GM19023 (cell line): ENCODE data around the gene F11.
"Not testable (repeated sequence)": the region's sequence is repeated elsewhere in the genome, so short reads cannot be mapped to it uniquely, and the experiment has no call there.

Experiments
- ATAC-seq: cut with Tn5 transposase; IDR thresholded peaks from one replicate; pipeline ENCODE4 v1.9.1; 2021; ENCODE audit warnings: mild to moderate bottlenecking, moderate library complexity; ENCODE audit not compliant: unreplicated experiment

F11 gene

GRCh38 chr4:186297013-186297645 lies 31.1 kb downstream of the F11 start:
- ATAC-seq: no peak

GRCh38 chr4:186298031-186298647 lies 32.1 kb downstream of the F11 start:
- ATAC-seq: no peak

- ATAC-seq: no peak
Measured at GRCh38 chr4:186299291-186299690, 33.3 kb downstream of the F11 start.

- no peak for ATAC-seq
Measured at GRCh38 chr4:186300659-186301390, 34.8 kb downstream of the F11 start.

- ATAC-seq: no peak
Measured at GRCh38 chr4:186304216-186304615, 38.2 kb downstream of the F11 start.

- ATAC-seq: no peak
Measured at GRCh38 chr4:186304866-186305505, 39.0 kb downstream of the F11 start.

- no peak for ATAC-seq
Measured at GRCh38 chr4:186307497-186307896, 41.5 kb downstream of the F11 start.

- ATAC-seq: no peak
Measured at GRCh38 chr4:186307916-186308315, 41.9 kb downstream of the F11 start.

- no peak for ATAC-seq
Measured at GRCh38 chr4:186318481-186318880, 52.5 kb downstream of the F11 start.

GRCh38 chr4:186324660-186325059 lies 58.7 kb downstream of the F11 start:
- not testable (repeated sequence) for ATAC-seq

GRCh38 chr4:186326391-186326790 lies 60.4 kb downstream of the F11 start:
- no peak for ATAC-seq

- ATAC-seq: no peak
Measured at GRCh38 chr4:186329372-186329771, 63.4 kb downstream of the F11 start.

GRCh38 chr4:186330368-186330767 lies 64.4 kb downstream of the F11 start:
- no peak for ATAC-seq

GRCh38 chr4:186335793-186336192 lies 69.8 kb downstream of the F11 start:
- no peak for ATAC-seq
